Melanocyte of skin (primary cell): ENCODE data around the gene VSTM2A. TPM values are rescaled to one million over a fixed set of nuclear protein-coding genes. Genes with fewer than 3 reads are reported as not detected.

Source experiments
- small RNA-seq, 2 donors: library from RNA; depleted of rRNA; stranded (forward); fragments of <200 nt; gene quantifications; one replicate each; pipeline ENCODE3, GENCODE V24; 2012
- total RNA-seq, 2 donors: library from RNA; depleted of rRNA; stranded (reverse); fragments of >200 nt; gene quantifications; 2 replicates each; pipeline ENCODE4 v1.2.3, GENCODE V29; 2012

The VSTM2A gene
- not detected for total RNA-seq

GRCh38 chr7:54541669-54542625 is at the start of gene VSTM2A:
Gene VSTM2A, plus strand, starts transcription at chr7:54542375. Its CDS starts 356 bp downstream, at chr7:54542731.

Small RNAs within 50 kb of the gene (small RNA-seq; reads per million reads assigned to genes)
- 0 reads per million in 2 donors for gene RNU6-1125P

Other genes starting within 250 kb of the VSTM2A start
- gene SEC61G, start 216.8 kb downstream of the VSTM2A start, total RNA-seq: 100 to 1,000 TPM; 131 to 172 TPM